ENCODE data around the gene PLEK2.

- TF ChIP-seq CTCF (optimal IDR thresholded peaks at IDR 0.05 in 1 of 3, IDR thresholded peaks at IDR 0.05 in 1 of 3, conservative IDR thresholded peaks at IDR 0.05 in 1 of 3; ENCODE audit: extremely low read depth in 1 of 3, insufficient read depth in 2 of 3, low read length in 3 of 3): no peak
- no peak for TF ChIP-seq EZH2 (IDR thresholded peaks at IDR 0.05; ENCODE audit: low read length)
Measured at GRCh38 chr14:67392800-67393199, 19.2 kb downstream of the PLEK2 start.
